CD4-positive, alpha-beta T cell treated with Interleukin-17A for 4 hours (primary cell): ENCODE data around the gene C2orf68.
A peak's percentile ranks its signal among the peaks of the same experiment; 100 is the strongest.
"Not testable (repeated sequence)": the region's sequence is repeated elsewhere in the genome, so short reads cannot be mapped to it uniquely, and the experiment has no call there.

Source experiments
- DNase-seq: peaks from one replicate; pipeline ENCODE4 v3.0.0-alpha.2; 2020; ENCODE audit warnings: mixed read lengths

The C2orf68 gene

GRCh38 chr2:85611705-85612587 is at the start of gene C2orf68:
C2orf68 (minus strand) TSS chr2:85612066; CDS start chr2:85611984, 82 bp downstream.
- peak; percentile 88 for DNase-seq

DNA sequence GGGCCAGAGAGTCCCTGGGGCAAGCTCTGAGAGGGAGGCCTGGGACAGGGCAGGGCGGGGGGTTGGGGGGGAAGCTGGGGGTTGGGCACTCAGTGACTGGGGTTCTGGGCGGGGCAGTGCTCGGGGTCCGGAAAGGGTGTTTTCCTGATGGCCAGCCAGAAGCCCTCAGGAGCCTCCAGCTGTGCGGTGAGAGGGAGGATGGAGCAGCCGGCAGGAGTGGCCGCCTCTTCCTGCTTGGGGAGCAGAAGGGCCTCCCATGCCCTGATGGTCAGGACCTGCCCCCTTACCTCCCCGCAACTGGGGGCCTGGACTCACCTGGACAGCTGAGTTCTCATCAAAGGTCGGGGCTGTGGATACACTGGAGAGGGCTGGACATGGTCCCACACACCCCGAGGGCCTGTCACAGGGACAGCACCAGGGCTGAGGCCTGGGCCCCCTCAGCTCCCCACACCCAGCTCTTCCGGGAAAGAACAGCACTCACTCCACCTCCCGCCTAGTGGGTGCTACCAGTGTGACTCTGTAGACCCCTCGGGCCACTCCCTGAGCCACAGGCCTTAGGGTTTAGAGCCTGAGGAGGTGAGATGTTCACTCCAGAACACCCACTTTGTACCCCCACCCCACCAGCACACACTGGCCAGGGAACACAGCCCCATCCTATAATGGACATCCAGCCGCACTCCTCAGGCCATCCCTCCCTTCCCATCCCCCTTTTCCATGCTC is 49.4 kb upstream of the C2orf68 start:
- no peak for DNase-seq

DNA sequence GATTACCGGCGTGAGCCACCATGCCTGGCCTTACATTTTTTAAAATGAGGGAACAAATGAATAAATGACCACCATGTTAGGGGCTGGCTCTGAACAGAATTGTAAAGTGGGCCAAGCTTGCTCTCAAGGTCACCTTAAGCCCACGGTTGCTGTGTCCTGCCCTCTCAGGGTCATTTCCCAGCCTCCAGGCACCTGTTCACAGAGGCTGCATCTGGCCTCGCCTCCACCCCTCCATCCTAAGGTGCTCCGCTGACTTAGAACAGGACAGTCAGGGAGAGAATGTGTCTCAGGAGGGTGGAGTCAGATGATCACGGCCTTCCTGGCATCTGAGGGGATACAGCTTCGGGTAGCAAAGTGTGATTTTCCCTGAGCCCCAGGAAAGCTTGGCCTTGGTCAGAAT is 48.9 kb upstream of the C2orf68 start:
- DNase-seq: no peak

GRCh38 chr2:85660301-85660700 is 48.4 kb upstream of the C2orf68 start:
- DNase-seq: not testable (repeated sequence)

DNA sequence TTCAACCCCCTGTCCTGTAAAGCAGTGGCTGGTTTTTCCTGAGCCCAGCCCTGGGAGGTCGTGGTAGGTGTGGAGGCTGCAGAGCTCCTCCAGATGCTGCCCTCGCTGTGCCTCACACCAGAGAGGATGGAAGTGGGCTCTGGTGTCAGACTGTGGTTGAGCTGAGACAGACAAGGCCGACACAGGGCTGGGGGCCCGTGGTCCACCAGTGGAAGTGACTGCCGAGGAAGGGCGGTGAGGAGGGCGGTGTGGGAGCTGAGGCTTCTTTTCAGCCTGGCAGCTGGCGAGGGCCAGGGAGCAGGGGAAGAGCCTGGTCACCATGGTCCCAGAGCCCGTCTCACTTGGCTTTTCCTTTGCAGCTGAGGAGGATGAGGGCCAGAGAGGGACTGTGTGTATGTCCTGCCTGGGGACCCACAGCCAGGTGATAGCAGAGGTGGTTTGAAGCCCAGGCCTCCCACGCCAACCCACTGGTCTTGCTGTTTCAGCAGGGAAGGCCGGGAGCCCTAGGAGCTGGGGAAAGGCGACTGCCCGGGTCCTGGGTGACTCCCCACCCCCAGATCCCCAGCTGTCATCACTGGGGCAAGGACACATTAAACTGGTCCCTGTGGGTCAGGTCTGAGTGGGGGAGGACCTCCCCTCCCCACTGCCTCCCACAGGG is 47.6 kb upstream of the C2orf68 start:
- DNase-seq: no peak

DNA sequence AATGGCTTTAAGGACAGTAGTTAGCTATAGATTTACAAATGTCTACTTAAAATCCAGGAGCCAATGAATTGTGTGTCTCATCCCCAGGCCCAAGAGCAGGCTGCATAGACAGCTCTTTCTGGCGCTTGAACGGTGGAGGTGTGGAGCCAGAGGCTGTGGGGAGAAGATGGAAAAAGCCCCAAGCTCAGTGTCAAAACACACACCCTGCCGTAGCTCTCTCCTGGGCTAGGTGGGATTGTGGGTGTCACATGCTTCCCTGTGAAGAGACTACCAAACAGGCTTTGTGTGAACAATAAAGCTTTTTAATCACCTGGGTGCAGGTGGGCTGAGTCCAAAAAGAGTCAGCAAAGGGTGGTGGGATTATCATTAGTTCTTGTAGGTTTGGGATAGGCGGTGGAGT is 45.5 kb upstream of the C2orf68 start:
- DNase-seq: not testable (repeated sequence)

DNA sequence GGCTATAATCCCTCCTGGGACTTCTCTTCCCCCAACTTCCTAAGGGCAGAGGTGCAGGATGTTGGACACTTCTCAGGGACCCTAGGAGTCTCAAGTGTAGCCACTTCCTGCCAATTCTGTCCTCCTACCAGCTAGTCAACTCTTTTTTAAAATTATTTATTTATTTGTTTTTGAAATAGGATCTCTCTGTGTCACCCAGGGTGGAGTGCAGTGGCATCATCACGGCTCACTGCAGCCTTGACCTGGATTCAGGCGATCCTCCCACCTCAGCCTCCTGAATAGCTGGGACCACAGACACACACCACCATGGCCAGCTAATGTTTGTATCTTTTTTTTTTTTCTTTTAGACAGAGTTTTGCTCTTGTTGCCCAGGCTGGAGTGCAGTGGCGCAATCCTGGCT is 44.6 kb upstream of the C2orf68 start:
- no peak for DNase-seq

DNA sequence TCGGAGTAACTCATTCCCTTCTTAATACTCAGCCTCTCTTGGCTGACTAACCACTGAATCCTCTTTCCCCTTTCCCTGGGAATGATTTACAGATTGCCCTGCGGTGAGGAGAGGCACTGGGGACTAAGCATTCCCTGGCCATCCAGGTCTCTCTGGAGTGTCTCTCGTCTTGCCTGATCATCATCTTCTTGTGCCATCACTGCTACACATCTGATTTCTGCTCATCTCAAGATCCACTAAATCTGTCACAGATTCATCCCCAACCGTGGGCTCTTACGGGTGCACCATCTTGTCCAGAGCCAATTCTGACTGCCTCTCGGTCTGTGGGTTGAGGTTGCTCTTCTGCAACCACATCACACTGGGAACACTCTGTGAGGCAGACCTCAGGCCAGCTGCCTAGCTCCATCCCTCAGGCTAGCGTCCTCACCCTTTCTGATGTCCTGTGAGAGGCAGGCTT is 44.1 kb upstream of the C2orf68 start:
- DNase-seq: no peak

- DNase-seq: no peak
Measured at GRCh38 chr2:85653996-85654395, 42.1 kb upstream of the C2orf68 start.

- DNase-seq: no peak
Measured at GRCh38 chr2:85652056-85652455, 40.2 kb upstream of the C2orf68 start.

GRCh38 chr2:85651097-85651496 is 39.2 kb upstream of the C2orf68 start:
- no peak for DNase-seq

DNA sequence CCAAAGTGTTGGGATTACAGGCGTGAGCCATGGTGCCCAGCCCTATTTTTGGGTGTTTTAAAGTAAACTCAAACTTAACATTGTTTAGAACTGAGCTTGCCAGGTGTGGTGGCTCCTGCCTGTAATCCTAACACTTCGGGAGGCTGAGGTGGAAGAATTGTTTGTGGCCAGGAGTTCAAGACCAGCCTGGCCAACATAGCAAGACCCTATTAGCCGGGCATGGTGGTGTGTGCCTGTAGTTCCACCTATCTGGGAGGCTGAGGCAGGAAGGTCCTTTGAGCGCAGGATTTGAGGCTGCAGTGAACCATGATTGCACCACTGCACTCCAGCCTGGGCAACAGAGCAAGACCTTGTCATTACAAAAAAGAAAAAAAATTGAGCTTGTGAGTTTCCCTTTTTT is 38.6 kb upstream of the C2orf68 start:
- DNase-seq: no peak

- no peak for DNase-seq
Measured at GRCh38 chr2:85649201-85650190, 37.6 kb upstream of the C2orf68 start.

GRCh38 chr2:85648619-85649018 is 36.8 kb upstream of the C2orf68 start:
- DNase-seq: no peak

DNA sequence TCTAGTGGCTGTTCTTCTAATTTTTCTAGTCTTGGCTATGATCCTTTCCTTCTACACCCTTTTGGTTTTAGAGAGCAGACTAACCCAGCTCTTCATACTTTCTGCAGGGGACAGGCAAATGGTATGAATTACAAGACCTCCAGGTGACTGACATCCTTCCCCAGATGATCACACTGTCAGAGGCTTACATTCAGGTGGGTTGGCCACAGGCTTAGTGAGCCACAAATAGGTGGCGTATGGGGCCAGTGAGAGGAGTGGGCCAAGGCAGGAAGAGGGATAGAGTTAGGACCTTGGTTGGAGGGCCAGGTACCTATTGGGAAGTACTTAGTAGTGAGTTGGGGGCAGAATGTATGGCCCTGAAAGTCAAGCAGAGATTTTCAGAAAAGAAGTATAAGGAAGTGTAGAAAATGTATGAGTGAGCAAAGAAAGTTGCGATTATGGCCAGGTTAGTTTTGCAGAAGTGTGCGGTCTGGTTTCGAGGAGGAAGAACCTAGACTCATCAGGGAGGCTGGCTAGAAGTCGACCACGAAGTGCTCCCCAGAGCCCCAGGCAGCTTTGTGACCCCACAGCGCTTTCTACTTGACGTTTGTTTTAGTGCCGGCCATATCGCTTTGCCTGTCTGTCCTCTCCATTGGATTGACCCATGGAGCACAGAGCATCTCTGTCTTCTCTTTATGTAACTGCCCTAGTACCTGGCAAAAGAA is 36.1 kb upstream of the C2orf68 start:
- DNase-seq: no peak

DNA sequence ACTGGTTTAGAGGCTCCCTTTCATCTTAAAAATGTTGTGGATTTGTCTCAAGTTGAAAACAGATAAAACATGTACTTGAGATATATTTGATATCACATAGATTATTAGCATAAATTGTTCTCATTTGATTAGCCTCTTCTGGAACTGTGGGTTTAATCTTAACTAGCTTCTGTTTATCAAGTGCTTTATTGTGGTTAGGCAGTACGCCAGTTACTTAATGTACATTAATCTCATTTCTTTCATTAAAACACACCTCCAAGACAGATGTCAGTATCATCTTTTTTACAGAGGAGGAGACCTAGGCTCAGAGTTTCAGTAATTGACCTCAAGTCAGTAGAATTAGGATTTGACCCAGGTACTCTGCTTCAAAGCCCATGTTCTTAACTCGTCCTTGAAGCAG is 34.3 kb upstream of the C2orf68 start:
- DNase-seq: no peak

DNA sequence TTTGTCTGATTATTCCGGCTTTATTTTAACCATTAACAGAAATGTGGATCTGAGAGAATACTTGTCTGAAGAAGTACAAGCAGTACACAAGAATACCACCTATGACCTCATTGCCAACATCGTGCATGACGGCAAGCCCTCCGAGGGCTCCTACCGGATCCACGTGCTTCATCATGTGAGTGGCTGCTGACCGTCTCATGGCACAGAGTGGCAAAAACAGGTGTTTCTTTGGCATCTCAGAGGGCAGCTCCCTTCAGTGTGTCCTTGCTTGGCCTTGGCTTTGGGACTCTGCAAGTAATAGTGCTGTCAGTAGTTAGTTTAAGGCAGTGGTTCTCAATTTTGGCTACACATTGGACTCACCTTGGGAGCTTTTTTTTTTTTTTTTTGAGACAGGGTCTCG is 33.0 kb upstream of the C2orf68 start:
- no peak for DNase-seq

GRCh38 chr2:85642725-85643124 is 30.9 kb upstream of the C2orf68 start:
- DNase-seq: no peak

GRCh38 chr2:85635636-85636035 is 23.8 kb upstream of the C2orf68 start:
- DNase-seq: no peak

- no peak for DNase-seq
Measured at GRCh38 chr2:85635011-85635410, 23.1 kb upstream of the C2orf68 start.

- DNase-seq: no peak
Measured at GRCh38 chr2:85631316-85631715, 19.4 kb upstream of the C2orf68 start.

DNA sequence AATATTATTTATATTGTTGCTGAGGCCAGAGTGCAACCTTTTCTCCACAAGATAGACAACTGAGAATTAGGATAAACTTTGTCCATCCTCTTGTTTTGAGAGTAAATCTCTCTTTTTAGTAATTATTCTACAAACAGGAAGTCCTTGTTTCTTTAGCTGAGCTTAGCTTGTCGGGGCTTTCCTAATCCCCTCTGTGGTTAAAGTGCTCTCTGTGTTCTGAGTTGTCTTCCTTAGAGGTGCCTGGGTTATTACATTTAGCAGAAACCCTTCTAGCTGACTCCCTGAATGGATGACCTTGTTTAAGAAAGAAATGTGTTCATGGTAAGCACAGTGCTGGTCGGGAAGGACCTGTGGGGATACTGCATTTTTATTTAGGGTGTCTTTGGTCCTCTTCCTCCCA is 16.8 kb upstream of the C2orf68 start:
- DNase-seq: no peak
